ENCODE data around the gene DUOX1. TPM values are rescaled to one million over a fixed set of nuclear protein-coding genes. Genes with fewer than 3 reads are reported as not detected.

Gene DUOX1
- total RNA-seq, 1 experiment from 2014 or later, result 19.6 TPM

DNA sequence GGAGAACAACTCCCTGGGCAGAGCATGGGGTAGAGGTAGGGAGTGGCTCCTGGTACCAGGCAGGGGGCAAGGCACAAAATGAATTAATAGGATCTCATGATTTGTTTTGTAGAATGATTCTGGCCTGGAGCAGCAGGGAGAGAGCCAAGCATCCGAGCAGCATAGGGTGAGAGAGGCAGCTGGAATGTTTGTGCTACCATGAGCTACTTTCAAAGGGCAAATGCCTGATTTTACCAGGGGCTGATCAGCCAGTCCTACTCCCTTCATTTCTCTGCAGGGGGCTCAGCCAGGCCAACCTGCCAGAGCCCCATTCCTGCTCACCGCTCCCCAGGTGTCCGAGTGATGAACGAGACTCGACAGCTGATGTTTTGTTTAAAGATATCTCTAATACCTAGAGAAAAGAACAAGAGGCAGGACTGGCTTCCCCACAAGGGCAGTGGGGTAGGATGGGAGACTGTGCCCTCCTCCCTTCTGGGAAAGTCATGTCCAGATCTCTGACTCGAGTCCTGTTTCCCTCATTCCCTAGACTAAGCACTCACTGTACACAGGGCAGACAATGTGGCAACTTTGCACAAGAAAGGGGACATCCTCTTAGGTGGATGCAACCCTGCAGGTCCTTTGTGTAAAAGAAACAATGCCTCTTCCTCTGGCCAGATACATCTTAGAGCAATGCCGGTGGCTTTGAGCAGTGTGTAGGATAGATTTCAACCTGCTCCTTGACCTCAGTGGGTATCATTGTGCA, 28.7 kb upstream of the DUOX1 start:
- no peaks in the 10 kb centered on the region for H3K36me3 ChIP-seq (ENCODE audit: control insufficient read depth in 1 of 2, insufficient read depth in 2 of 2, low read length in 2 of 2)
- ATAC-seq (no peak), DNase-seq (ENCODE audit: low read depth, low spot score) (no peak)
- no peaks in the 10 kb centered on the region for H3K9me3 ChIP-seq (ENCODE audit: control insufficient read depth in 1 of 2, insufficient read depth in 1 of 2, low read depth in 1 of 2, low read length in 2 of 2)
- no peak overlapping the region for H3K4me2 ChIP-seq (ENCODE audit: low read length)
- no TSS peak for BruUV-seq (replicated peaks)
- intact Hi-C loops (cut with micrococcal nuclease), result no loop called here
- H3K9me2 ChIP-seq (ENCODE audit: insufficient read depth), result no peaks in the 10 kb centered on the region
- TF ChIP-seq, protein P1, sequence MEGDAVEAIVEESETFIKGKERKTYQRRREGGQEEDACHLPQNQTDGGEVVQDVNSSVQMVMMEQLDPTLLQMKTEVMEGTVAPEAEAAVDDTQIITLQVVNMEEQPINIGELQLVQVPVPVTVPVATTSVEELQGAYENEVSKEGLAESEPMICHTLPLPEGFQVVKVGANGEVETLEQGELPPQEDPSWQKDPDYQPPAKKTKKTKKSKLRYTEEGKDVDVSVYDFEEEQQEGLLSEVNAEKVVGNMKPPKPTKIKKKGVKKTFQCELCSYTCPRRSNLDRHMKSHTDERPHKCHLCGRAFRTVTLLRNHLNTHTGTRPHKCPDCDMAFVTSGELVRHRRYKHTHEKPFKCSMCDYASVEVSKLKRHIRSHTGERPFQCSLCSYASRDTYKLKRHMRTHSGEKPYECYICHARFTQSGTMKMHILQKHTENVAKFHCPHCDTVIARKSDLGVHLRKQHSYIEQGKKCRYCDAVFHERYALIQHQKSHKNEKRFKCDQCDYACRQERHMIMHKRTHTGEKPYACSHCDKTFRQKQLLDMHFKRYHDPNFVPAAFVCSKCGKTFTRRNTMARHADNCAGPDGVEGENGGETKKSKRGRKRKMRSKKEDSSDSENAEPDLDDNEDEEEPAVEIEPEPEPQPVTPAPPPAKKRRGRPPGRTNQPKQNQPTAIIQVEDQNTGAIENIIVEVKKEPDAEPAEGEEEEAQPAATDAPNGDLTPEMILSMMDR (IDR thresholded peaks at IDR 0.05 in 2 of 3, conservative IDR thresholded peaks at IDR 0.05 in 1 of 3; ENCODE audit: borderline replicate concordance in 1 of 3, insufficient read depth in 1 of 3, low read depth in 2 of 3, low read length in 2 of 3), result no peak
- TF ChIP-seq SIN3A (IDR thresholded peaks at IDR 0.05; ENCODE audit: low read depth) (no peak), SRF (IDR thresholded peaks at IDR 0.05; ENCODE audit: low read depth) (no peak)
- TF ChIP-seq, protein P2, sequence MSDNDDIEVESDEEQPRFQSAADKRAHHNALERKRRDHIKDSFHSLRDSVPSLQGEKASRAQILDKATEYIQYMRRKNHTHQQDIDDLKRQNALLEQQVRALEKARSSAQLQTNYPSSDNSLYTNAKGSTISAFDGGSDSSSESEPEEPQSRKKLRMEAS (IDR thresholded peaks at IDR 0.05), result no peak
- H4K20me1 ChIP-seq (ENCODE audit: insufficient read depth), result no peaks in the 10 kb centered on the region
- H3K79me2 ChIP-seq (ENCODE audit: insufficient read depth, low read length), result no peaks in the 10 kb centered on the region
- no peak overlapping the region for H3K9ac ChIP-seq (ENCODE audit: low read length)
- no peak overlapping the region for H2AFZ ChIP-seq (ENCODE audit: low read depth, low read length, poor library complexity, severe bottlenecking)
- CTCF ChIA-PET, result interaction anchor here (0.6 to 1.4 kb wide), 2 partner anchors 17 to 26 kb away, joined by 3 to 8 read pairs; no protein-coding TSS in a partner anchor
- no peak overlapping the region for H3K4me3 ChIP-seq (replicated peaks in 1 of 2; ENCODE audit: low read depth in 1 of 2, low read length in 2 of 2)
- no peaks in the 10 kb centered on the region for H3K27me3 ChIP-seq (ENCODE audit: insufficient read depth, low read length)
- POLR2A ChIA-PET, result no interaction called here
- RAD21 ChIA-PET (ENCODE audit: low non-redundant PET in 1 of 2, low total read pairs in 2 of 2, uncharacterized antibody in 2 of 2, unreplicated experiment in 2 of 2), result no interaction called here
- H3K27ac ChIP-seq (ENCODE audit: low read depth, low read length), result no peak overlapping the region
- no peaks in the 10 kb centered on the region for H3K4me1 ChIP-seq (ENCODE audit: control insufficient read depth in 1 of 2, insufficient read depth in 2 of 2, low read length in 2 of 2)

DNA sequence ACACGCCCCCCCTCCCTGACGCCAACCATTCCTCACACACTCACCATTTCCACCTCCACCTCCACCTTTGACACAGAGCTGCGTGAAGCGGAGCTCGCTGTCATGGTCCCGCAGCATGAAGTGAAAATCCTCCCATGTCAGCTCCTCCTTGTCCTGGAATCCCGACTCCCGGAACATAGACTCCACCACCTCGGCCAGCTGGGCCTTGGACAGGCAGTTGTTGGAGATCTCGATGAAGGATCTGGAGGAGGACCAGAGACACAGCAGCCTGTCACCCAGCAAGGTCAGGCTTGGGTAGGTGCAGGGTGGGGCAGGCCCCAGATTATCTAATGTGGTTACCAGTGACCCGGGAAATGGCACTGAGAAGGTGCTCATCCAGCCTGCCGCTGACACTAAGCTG, 28.0 kb upstream of the DUOX1 start:
- ChIA-PET CTCF (interaction anchor here (1.4 kb wide), 1 partner anchor 16 kb away, joined by 8 read pairs; no protein-coding TSS in a partner anchor), RAD21 (ENCODE audit: low non-redundant PET in 1 of 2, low total read pairs in 2 of 2, uncharacterized antibody in 2 of 2, unreplicated experiment in 2 of 2) (no interaction called here), POLR2A (no interaction called here)
- no peaks in the 10 kb centered on the region for H3K36me3 ChIP-seq (ENCODE audit: control insufficient read depth in 1 of 2, insufficient read depth in 2 of 2, low read length in 2 of 2)
- no peak for ATAC-seq
- H3K4me2 ChIP-seq (ENCODE audit: low read length), result no peak overlapping the region
- H3K9me3 ChIP-seq (ENCODE audit: control insufficient read depth in 1 of 2, insufficient read depth in 1 of 2, low read depth in 1 of 2, low read length in 2 of 2), result no peaks in the 10 kb centered on the region
- no TSS peak for BruUV-seq (replicated peaks)
- intact Hi-C loops (cut with micrococcal nuclease), result no loop called here
- DNase-seq (ENCODE audit: low read depth, low spot score), result no peak
- H3K79me2 ChIP-seq (ENCODE audit: insufficient read depth, low read length), result no peaks in the 10 kb centered on the region
- no peak overlapping the region for H3K27ac ChIP-seq (ENCODE audit: low read depth, low read length)
- H3K4me3 ChIP-seq (replicated peaks in 1 of 2; ENCODE audit: low read depth in 1 of 2, low read length in 2 of 2), result no peak overlapping the region
- H3K27me3 ChIP-seq (ENCODE audit: insufficient read depth, low read length), result no peaks in the 10 kb centered on the region
- H3K4me1 ChIP-seq (ENCODE audit: control insufficient read depth in 1 of 2, insufficient read depth in 2 of 2, low read length in 2 of 2), result no peaks in the 10 kb centered on the region
- H3K9ac ChIP-seq (ENCODE audit: low read length), result no peak overlapping the region
- no peak overlapping the region for H2AFZ ChIP-seq (ENCODE audit: low read depth, low read length, poor library complexity, severe bottlenecking)
- TF ChIP-seq FOSL1 (IDR thresholded peaks at IDR 0.05; ENCODE audit: low read depth), result no peak
- TF ChIP-seq, protein P3, sequence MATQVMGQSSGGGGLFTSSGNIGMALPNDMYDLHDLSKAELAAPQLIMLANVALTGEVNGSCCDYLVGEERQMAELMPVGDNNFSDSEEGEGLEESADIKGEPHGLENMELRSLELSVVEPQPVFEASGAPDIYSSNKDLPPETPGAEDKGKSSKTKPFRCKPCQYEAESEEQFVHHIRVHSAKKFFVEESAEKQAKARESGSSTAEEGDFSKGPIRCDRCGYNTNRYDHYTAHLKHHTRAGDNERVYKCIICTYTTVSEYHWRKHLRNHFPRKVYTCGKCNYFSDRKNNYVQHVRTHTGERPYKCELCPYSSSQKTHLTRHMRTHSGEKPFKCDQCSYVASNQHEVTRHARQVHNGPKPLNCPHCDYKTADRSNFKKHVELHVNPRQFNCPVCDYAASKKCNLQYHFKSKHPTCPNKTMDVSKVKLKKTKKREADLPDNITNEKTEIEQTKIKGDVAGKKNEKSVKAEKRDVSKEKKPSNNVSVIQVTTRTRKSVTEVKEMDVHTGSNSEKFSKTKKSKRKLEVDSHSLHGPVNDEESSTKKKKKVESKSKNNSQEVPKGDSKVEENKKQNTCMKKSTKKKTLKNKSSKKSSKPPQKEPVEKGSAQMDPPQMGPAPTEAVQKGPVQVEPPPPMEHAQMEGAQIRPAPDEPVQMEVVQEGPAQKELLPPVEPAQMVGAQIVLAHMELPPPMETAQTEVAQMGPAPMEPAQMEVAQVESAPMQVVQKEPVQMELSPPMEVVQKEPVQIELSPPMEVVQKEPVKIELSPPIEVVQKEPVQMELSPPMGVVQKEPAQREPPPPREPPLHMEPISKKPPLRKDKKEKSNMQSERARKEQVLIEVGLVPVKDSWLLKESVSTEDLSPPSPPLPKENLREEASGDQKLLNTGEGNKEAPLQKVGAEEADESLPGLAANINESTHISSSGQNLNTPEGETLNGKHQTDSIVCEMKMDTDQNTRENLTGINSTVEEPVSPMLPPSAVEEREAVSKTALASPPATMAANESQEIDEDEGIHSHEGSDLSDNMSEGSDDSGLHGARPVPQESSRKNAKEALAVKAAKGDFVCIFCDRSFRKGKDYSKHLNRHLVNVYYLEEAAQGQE (IDR thresholded peaks at IDR 0.05; ENCODE audit: low read depth), result no peak
- TF ChIP-seq, protein P4, sequence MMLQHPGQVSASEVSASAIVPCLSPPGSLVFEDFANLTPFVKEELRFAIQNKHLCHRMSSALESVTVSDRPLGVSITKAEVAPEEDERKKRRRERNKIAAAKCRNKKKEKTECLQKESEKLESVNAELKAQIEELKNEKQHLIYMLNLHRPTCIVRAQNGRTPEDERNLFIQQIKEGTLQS (IDR thresholded peaks at IDR 0.05), result no peak
- TF ChIP-seq, protein P2 (IDR thresholded peaks at IDR 0.05), result no peak
- no peak for TF ChIP-seq POLR2AphosphoS5 (IDR thresholded peaks at IDR 0.05; ENCODE audit: low read depth, low read length)
- no peak for TF ChIP-seq EZH2 (IDR thresholded peaks at IDR 0.05)
- TF ChIP-seq SIN3A (IDR thresholded peaks at IDR 0.05; ENCODE audit: low read depth), result no peak
- no peak for TF ChIP-seq SP1 (IDR thresholded peaks at IDR 0.05; ENCODE audit: low read depth)
- no peak for TF ChIP-seq EZH2phosphoT487 (IDR thresholded peaks at IDR 0.05; ENCODE audit: borderline replicate concordance)
- no peaks in the 10 kb centered on the region for H4K20me1 ChIP-seq (ENCODE audit: insufficient read depth)
- no peaks in the 10 kb centered on the region for H3K9me2 ChIP-seq (ENCODE audit: insufficient read depth)

Data from HCT116 (cell line).